ENCODE data around the gene TRAF1. TPM values are rescaled to one million over a fixed set of nuclear protein-coding genes. Genes with fewer than 3 reads are reported as not detected.

Gene TRAF1
- total and polyA plus RNA-seq, 10 of the 15 experiments (the other 5 are each of a cell fraction or from before 2014, with no cell fraction given) = 13.8 to 163 (median 128) TPM

GRCh38 chr9:120931231-120932085 is 4.9 kb upstream of the TRAF1 start (continued):
- no peak for TF ChIP-seq MYC (IDR thresholded peaks at IDR 0.05; ENCODE audit: insufficient read depth, insufficient read length, insufficient replicate concordance, low read length, severe bottlenecking)
- no peak for TF ChIP-seq ESRRA (IDR thresholded peaks at IDR 0.05; ENCODE audit: low read length)
- TF ChIP-seq RAD51 (IDR thresholded peaks at IDR 0.05) = peak; percentile 16
- TF ChIP-seq SMARCA5 (IDR thresholded peaks at IDR 0.05) = no peak
- TF ChIP-seq EZH2 (IDR thresholded peaks at IDR 0.05; ENCODE audit: borderline replicate concordance, control insufficient read depth, low read depth, low read length) = no peak
- no peak for TF ChIP-seq PRDM15 (CRISPR knock-in tag; IDR thresholded peaks at IDR 0.05)
- TF ChIP-seq HDAC2 (IDR thresholded peaks at IDR 0.05) = no peak
- TF ChIP-seq REST (IDR thresholded peaks at IDR 0.05; ENCODE audit: low read depth, low read length) = peak; percentile 41; the same call in 1 of the 2 replicates
- TF ChIP-seq ZBTB11 (CRISPR knock-in tag; IDR thresholded peaks at IDR 0.05) = no peak
- peak; percentile 69 for TF ChIP-seq CHD2 (IDR thresholded peaks at IDR 0.05; ENCODE audit: borderline replicate concordance, low read depth, low read length)
- TF ChIP-seq E2F8 (IDR thresholded peaks at IDR 0.05; ENCODE audit: low read depth, partially characterized antibody) = no peak
- no peak for TF ChIP-seq ELK1 (IDR thresholded peaks at IDR 0.05; ENCODE audit: low read depth, low read length)
- no peak for TF ChIP-seq PML (IDR thresholded peaks at IDR 0.05; ENCODE audit: low read length)
